Embryonic facial prominence (tissue), 1 donor: ENCODE data around the gene SKP2.
"Not testable (repeated sequence)": the region's sequence is repeated elsewhere in the genome, so short reads cannot be mapped to it uniquely, and the experiment has no call there.

Source experiments
- DNase-seq: peaks from one replicate; pipeline ENCODE4 v3.0.0-alpha.2; 2016; ENCODE audit errors: extremely low spot score

The SKP2 gene

GRCh38 chr5:36156619-36157018 is 4.7 kb downstream of the SKP2 start:
- DNase-seq: no peak

- no peak for DNase-seq
Measured at GRCh38 chr5:36158144-36158543, 6.2 kb downstream of the SKP2 start.

DNA sequence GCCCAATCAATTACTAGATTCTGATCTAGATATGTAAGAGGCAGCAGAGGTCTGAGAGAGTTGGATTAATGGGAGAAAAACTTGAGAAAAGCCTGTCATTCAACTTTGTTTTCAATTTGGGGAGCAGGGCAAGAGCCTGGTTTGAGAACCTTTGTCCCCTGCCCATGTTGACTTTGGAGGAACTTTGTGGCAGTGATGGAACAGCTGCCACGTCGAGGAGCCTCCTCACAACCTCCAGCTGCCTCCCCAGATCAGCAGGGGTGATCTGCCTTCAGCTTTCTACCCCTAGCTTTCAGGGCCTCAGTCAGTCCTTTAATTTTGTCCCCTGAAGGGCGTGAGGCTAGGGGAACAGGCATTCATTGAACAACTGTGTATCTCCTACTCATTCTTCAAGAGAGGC is 8.7 kb downstream of the SKP2 start:
- DNase-seq: no peak

GRCh38 chr5:36161361-36161760 is 9.4 kb downstream of the SKP2 start:
- DNase-seq: no peak

GRCh38 chr5:36162810-36163486 is 11.0 kb downstream of the SKP2 start:
- no peak for DNase-seq

- DNase-seq: no peak
Measured at GRCh38 chr5:36164461-36164860, 12.6 kb downstream of the SKP2 start.

GRCh38 chr5:36168737-36169136 is 16.8 kb downstream of the SKP2 start:
- no peak for DNase-seq

DNA sequence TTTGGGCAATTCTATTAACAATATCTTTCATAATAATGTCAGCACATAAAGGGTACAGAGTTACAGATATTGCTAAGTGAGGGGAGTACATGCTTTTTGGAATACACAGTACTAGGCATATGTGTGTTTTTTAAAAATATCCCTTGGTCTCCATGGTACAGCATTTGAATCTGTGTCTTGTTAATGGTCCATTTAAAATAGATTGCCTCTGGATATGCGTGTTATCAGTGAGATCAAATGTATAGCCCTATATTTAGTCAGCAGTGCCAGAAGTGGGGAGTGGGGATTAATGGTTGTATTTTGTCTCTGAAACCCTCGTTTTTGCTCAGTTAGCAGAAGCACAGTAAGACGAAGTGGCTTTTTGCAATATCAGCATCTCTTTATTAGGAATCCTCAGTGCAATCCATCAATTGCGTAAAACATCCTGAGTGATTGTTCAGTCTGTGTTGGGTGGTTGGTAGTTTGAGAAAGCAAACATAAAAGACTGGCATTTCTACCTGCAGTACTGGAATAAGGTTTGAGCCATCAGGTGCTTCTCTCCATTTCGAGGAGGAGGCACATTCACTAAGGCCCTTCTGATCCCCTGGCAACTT is 19.0 kb downstream of the SKP2 start:
- DNase-seq: no peak

DNA sequence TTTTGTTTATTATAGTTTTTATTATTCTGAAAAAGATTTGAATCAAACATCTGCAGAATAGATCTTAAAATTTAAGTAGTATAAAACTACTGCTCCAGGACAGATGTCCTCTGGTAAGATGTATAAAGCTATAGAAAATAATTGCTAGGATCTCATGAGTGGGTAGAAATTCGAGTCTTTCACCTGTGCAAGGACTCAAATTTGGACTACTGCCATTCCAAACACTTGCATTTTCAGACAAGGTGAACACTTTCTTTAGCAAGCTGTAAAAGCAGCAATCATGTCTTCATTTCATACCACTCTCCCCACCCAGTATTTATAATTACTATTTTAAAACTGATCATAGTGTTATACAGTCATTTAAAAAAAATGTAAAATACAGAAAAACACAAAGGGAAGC is 20.7 kb downstream of the SKP2 start:
- no peak for DNase-seq

DNA sequence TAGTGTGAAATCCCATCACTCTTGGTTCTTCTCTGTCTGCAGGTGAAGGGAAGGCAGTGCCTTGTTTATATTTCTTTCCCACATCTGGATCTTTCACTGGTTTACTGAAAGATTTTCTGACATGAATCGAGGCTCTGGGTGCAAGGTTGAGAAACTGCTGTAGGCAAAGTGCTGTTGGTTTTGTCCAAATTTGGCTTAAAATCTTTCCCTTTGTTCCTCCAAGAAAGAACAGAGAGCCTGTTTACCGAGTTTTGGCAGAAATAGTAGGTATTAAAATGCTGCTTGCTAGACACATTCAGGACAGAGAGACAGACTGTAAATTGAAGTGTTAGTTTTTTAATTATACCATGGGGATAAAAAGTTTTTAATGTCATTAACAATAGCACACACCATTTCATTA is 21.5 kb downstream of the SKP2 start:
- no peak for DNase-seq

DNA sequence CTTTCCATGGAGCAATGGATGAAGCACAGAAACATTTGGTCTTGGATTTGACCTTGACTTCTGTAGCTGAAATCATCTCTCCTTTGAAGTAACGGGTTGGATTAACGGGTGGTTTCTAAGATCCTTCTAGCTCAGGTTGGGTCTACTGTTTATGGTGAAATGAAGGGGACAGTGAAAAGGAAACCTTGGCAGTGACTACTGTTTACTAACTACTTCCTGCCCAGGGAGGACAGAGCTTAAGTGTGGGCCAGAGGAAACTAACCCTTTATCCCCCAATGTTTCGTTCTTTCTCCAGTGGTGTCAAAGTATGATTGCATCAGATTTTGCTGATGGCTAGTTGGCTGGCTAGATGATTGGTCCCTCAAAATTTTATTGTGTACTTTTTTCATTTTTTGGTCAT is 22.2 kb downstream of the SKP2 start:
- no peak for DNase-seq

DNA sequence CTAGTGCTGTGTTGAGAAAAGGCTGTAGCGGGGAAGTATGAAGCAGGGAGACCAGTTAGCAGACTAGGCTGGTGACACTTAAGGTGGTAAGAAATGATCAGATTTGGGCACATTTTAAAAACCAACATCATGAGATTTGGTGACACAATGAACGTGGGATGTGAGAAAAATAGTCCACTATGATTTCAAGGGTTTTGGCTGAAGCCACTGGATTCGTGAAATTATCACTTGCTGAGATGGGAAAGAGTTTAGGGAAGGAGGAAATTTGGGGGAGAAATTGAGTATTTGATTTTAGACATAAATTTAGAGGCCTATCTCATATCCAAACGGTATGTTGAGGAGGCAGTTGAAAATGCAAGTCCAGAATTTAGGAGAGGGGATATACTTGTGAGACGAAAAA is 23.1 kb downstream of the SKP2 start:
- no peak for DNase-seq

- no peak for DNase-seq
Measured at GRCh38 chr5:36177154-36177553, 25.2 kb downstream of the SKP2 start.

GRCh38 chr5:36177715-36178523 is 26.0 kb downstream of the SKP2 start:
- no peak for DNase-seq

GRCh38 chr5:36178524-36178890 is 26.6 kb downstream of the SKP2 start:
- no peak for DNase-seq

DNA sequence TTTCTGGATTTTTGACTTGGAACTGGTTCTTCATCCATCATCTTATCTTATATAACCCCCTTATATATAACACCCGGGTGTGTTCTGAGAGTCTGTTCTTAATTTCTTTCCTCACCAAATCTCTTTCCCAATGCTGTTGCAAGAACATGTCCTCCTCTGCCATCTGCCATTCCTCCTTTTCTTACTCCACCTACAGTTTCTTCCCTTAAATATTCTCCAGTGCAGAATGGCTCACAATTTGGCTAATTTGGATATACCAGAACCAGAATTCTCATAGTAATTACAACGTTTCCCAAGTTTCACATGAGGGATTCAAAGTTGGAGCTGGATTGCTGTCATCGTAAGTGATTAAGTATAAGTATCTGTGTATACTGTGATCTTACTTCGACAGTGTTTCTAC is 28.0 kb downstream of the SKP2 start:
- no peak for DNase-seq

GRCh38 chr5:36180556-36181350 is 28.8 kb downstream of the SKP2 start:
- DNase-seq: no peak

DNA sequence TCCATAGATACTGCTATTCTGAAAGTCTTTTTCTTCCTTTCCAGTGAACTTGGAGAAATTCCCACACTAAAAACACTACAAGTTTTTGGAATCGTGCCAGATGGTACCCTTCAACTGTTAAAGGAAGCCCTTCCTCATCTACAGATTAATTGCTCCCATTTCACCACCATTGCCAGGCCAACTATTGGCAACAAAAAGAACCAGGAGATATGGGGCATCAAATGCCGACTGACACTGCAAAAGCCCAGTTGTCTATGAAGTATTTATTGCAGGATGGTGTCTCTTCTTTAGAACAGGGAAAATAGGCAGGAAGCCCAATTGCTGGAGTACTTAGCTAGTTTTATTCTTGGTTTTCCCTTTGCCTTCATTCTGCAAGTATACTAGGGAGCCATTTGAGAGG is 29.9 kb downstream of the SKP2 start:
- no peak for DNase-seq

GRCh38 chr5:36184408-36184807 is 32.5 kb downstream of the SKP2 start:
- DNase-seq: not testable (repeated sequence)

- DNase-seq: no peak
Measured at GRCh38 chr5:36193746-36194145, 41.8 kb downstream of the SKP2 start.

DNA sequence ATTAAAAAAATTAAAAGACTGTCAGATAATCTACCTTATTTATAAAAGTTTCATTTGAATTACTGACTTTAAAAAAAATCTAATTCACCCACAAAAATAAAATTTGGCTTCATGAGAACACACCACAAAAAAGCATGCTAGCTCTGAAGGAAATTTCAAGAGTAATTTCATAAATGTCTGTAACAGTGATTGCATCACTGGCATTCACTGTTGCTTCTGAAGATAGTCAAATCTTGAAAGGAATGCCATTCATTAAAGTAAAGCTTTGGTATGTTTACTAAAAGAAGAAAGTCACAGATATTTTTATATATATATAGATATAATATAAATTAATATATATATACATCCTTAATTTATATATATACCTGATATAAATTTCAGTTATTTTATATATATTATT is 46.4 kb downstream of the SKP2 start:
- DNase-seq: no peak

DNA sequence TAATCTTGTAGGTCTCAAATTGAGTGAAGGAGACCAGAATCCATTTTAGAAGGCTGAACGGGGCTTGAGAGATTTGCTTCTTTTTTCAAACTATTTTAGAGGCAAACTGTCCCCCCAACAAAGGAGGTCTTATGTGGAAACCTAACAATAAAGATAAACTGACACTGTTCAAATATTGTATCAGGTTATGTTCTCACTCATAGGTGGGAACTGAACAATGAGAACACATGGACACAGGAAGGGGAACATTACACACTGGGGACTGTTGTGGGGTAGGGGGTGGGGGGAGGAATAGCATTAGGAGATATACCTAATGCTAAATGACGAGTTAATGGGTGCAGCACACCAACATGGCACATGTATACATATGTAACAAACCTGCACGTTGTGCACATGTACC is 46.9 kb downstream of the SKP2 start:
- not testable (repeated sequence) for DNase-seq
